T-cell (primary cell): Measurements from ENCODE around the gene ZNF468. TPM values are rescaled to one million over a fixed set of nuclear protein-coding genes. Genes with fewer than 3 reads are reported as not detected.
"Not testable (repeated sequence)": the region's sequence is repeated elsewhere in the genome, so short reads cannot be mapped to it uniquely, and the experiment has no call there.

Experiments used
- ATAC-seq, 4 experiments: fragments of 200-7000 bp in 3 of 4; fragments of 150-1000 bp in 1 of 4; cut with Tn5 transposase; replicated peaks in 1 of 4; 1 replicate in 3 of 4; 2 replicates in 1 of 4; pipeline ENCODE4 v1.10.0; 2021; ENCODE audit warnings: moderate library complexity in 3 of 4, mild to moderate bottlenecking in 2 of 4, moderate number of reproducible peaks in 1 of 4
- CTCF ChIA-PET, 2 donors: fragments of 300-600 bp; sonication (Branson Sonifier 250); formaldehyde crosslinking; loops; one replicate each; lab custom pipeline; 2022; ENCODE audit warnings: antibody characterized with exemption in 2 of 2; lab: Charles Lee
- POLR2A ChIA-PET, 2 donors: fragments of 300-600 bp; sonication (Branson Sonifier 250); formaldehyde crosslinking; loops; one replicate each; lab custom pipeline; 2022; ENCODE audit warnings: antibody characterized with exemption in 2 of 2; lab: Charles Lee
- DNase-seq, 35 experiments: peaks; one replicate each; pipeline versions ENCODE4 v3.0.0 to v3.0.0-alpha.2; 2013 to 2023
- H3K27ac ChIP-seq: one replicate; pipeline ENCODE4 v1.5.1; 2013; ENCODE audit warnings: low read length
- H3K27me3 ChIP-seq, 2 experiments: replicated peaks in 1 of 2; 1 replicate in 1 of 2; 2 replicates in 1 of 2; pipeline versions ENCODE4 v1.6.1 to v1.7.0; 2013; ENCODE audit warnings: low read length in 1 of 2, mixed read lengths in 1 of 2; ENCODE audit not compliant: control insufficient read depth in 2 of 2, insufficient read depth in 2 of 2; ENCODE audit errors: extremely low read depth in 1 of 2
- H3K36me3 ChIP-seq, 2 donors: 1 replicate in 1 of 2; 2 replicates in 1 of 2; pipeline versions ENCODE4 v1.6.1 to v1.7.0; 2013; ENCODE audit warnings: low read length in 1 of 2; ENCODE audit not compliant: control insufficient read depth in 2 of 2, insufficient read depth in 1 of 2; ENCODE audit errors: extremely low read depth in 1 of 2
- H3K4me1 ChIP-seq, 2 experiments: 1 replicate in 1 of 2; 2 replicates in 1 of 2; pipeline versions ENCODE4 v1.6.1 to v1.7.0; 2013; ENCODE audit warnings: low read length in 2 of 2, mixed read lengths in 1 of 2; ENCODE audit not compliant: insufficient read depth in 2 of 2, control insufficient read depth in 1 of 2; ENCODE audit errors: extremely low read depth in 1 of 2
- H3K4me3 ChIP-seq, 2 donors: 1 replicate in 1 of 2; 2 replicates in 1 of 2; pipeline versions ENCODE4 v1.5.1 to v1.7.0; 2013; ENCODE audit warnings: mild to moderate bottlenecking in 2 of 2, low read length in 1 of 2, moderate library complexity in 1 of 2; ENCODE audit not compliant: control insufficient read depth in 1 of 2; ENCODE audit errors: extremely low read depth in 1 of 2
- H3K9me3 ChIP-seq: 2 replicates; pipeline ENCODE4 v1.7.0; 2013
- H3K27ac Mint-ChIP-seq, 2 donors: one replicate each; pipeline ENCODE4 v1.8.0; 2020 to 2021; ENCODE audit warnings: mild to moderate bottlenecking in 2 of 2, mixed read lengths in 2 of 2
- H3K27me3 Mint-ChIP-seq, 2 donors: one replicate each; pipeline ENCODE4 v1.8.0; 2021 to 2022; ENCODE audit warnings: mixed read lengths in 2 of 2
- H3K36me3 Mint-ChIP-seq: one replicate; pipeline ENCODE4 v1.8.0; 2021; ENCODE audit warnings: mixed read lengths
- H3K4me1 Mint-ChIP-seq, 3 donors: one replicate each; pipeline ENCODE4 v1.8.0; 2020 to 2022; ENCODE audit warnings: mixed read lengths in 3 of 3, mild to moderate bottlenecking in 1 of 3
- H3K4me3 Mint-ChIP-seq, 3 donors: one replicate each; pipeline ENCODE4 v1.8.0; 2020 to 2022; ENCODE audit warnings: mild to moderate bottlenecking in 3 of 3, mixed read lengths in 3 of 3, moderate library complexity in 3 of 3
- H3K9me3 Mint-ChIP-seq, 3 donors: one replicate each; pipeline ENCODE4 v1.8.0; 2020 to 2022; ENCODE audit warnings: mixed read lengths in 3 of 3
- WGBS: methylation state at CpG from one replicate; pipeline ENCODE4 v1.1.5; 2013; ENCODE audit warnings: missing lambda C conversion rate; ENCODE audit not compliant: insufficient coverage; 5-methylcytosine and 5-hydroxymethylcytosine counted together
- total RNA-seq, 35 experiments: library from RNA in 6 of 35; stranded (reverse) in 6 of 35; fragments of 120-200 nt in 1 of 35; gene quantifications; one replicate each; pipeline versions ENCODE4 v1.2.1 to v1.2.4 and lab custom pipeline; 2013 to 2026

Gene ZNF468
- total RNA-seq, 5 donors from 2014 or later (not counting 1 experiment from before 2014, with no cell fraction given), result 14.5 to 23.6 (median 18.3) TPM

- H3K27ac Mint-ChIP-seq, DNase-seq, H3K4me1 ChIP-seq, H3K4me3 Mint-ChIP-seq, H3K27me3 Mint-ChIP-seq, CTCF ChIA-PET, ATAC-seq, H3K4me3 ChIP-seq, H3K4me1 Mint-ChIP-seq, H3K9me3 ChIP-seq, POLR2A ChIA-PET, H3K36me3 ChIP-seq, H3K27ac ChIP-seq, H3K27me3 ChIP-seq: not testable (repeated sequence)
- Mint-ChIP-seq H3K36me3 (peaks cover 35% of the 10 kb centered on the region), H3K9me3 (peaks cover 16 to 60% (median 45%) of the 10 kb centered on the region in 3 donors)
- no CpG with 5 or more reads among the region's 1 CpG for WGBS
These were observed 23.1 kb downstream of the ZNF468 start for GRCh38 chr19:52834289-52834688.

DNA sequence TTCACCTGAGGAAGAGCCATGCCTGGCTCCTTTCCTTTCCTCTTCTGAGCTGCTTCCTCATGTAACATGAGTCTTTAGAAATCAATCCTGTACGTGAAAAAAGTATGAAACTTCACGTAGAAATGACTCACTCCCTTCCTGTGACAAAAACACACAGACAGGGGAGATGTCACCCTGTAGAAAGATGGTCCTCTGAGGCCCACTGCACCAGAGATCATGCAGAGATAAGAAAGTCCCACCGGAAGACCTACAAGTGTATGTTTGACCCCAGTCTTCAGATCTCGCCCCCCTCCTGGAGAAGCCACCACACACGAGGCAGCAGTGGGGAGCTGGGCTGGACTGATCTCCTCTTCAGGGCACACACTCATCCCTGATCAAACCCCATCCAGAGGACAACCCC is 23.9 kb downstream of the ZNF468 start:
- H3K27ac Mint-ChIP-seq, result not testable (repeated sequence)

GRCh38 chr19:52829866-52830265 is 27.6 kb downstream of the ZNF468 start:
- H3K4me3 Mint-ChIP-seq, H3K27me3 Mint-ChIP-seq, H3K36me3 ChIP-seq, H3K27ac ChIP-seq, H3K27ac Mint-ChIP-seq, ATAC-seq, H3K4me3 ChIP-seq, H3K9me3 ChIP-seq, H3K27me3 ChIP-seq, DNase-seq, H3K4me1 ChIP-seq, CTCF ChIA-PET, H3K4me1 Mint-ChIP-seq, H3K36me3 Mint-ChIP-seq, POLR2A ChIA-PET: not testable (repeated sequence)
- peaks cover 5 to 35% (median 22%) of the 10 kb centered on the region in 3 donors for H3K9me3 Mint-ChIP-seq
- 94% methylated on average over 3 of the region's 7 CpGs for WGBS

More for the DNA sequence above, 23.9 kb downstream of the ZNF468 start:
- H3K4me1 Mint-ChIP-seq, H3K36me3 ChIP-seq, H3K9me3 ChIP-seq, H3K27me3 ChIP-seq, POLR2A ChIA-PET, ATAC-seq, H3K4me1 ChIP-seq, H3K4me3 ChIP-seq, H3K27me3 Mint-ChIP-seq, H3K4me3 Mint-ChIP-seq, CTCF ChIA-PET: not testable (repeated sequence)
- peak overlapping the region; percentile 35 for H3K27ac ChIP-seq
- peak in 10 of 35 experiments; percentile 1 to 30 (median 20) for DNase-seq
- peaks cover 32% of the 10 kb centered on the region for H3K36me3 Mint-ChIP-seq
- H3K9me3 Mint-ChIP-seq, result peaks cover 16 to 57% (median 43%) of the 10 kb centered on the region in 3 donors
- whole genome bisulfite sequencing, result 76% methylated on average over 3 of the region's 5 CpGs

GRCh38 chr19:52825765-52826164 is 31.7 kb downstream of the ZNF468 start:
- no peak overlapping the region for H3K4me3 Mint-ChIP-seq
- peaks cover 0 to 26% (median 12%) of the 10 kb centered on the region in 3 donors for H3K9me3 Mint-ChIP-seq
- ATAC-seq (no peak), DNase-seq (no peak)
- H3K4me1 Mint-ChIP-seq, result peaks cover 3 to 9% (median 9%) of the 10 kb centered on the region in 3 donors
- ChIA-PET POLR2A (no interaction called here), CTCF (no interaction called here)
- H3K4me1 ChIP-seq, result peaks cover 0 to 5% of the 10 kb centered on the region in 2 experiments
- no peaks in the 10 kb centered on the region for H3K27me3 Mint-ChIP-seq
- H3K36me3 ChIP-seq, result no peaks in the 10 kb centered on the region
- H3K27me3 ChIP-seq, result no peaks in the 10 kb centered on the region
- H3K36me3 Mint-ChIP-seq, result peaks cover 2% of the 10 kb centered on the region
- H3K9me3 ChIP-seq, result no peaks in the 10 kb centered on the region
- H3K27ac Mint-ChIP-seq, result no peak overlapping the region
- no peak overlapping the region for H3K4me3 ChIP-seq
- no CpG with 5 or more reads among the region's 5 CpGs for WGBS
- no peak overlapping the region for H3K27ac ChIP-seq

- Histone ChIP-seq H3K4me1 (peaks cover 0 to 10% of the 10 kb centered on the region in 2 experiments), H3K27me3 (no peaks in the 10 kb centered on the region), H3K4me3 (no peak overlapping the region), H3K9me3 (no peaks in the 10 kb centered on the region), H3K27ac (no peak overlapping the region), H3K36me3 (no peaks in the 10 kb centered on the region)
- ATAC-seq (no peak), DNase-seq (no peak)
- Mint-ChIP-seq H3K27me3 (no peaks in the 10 kb centered on the region), H3K36me3 (peaks cover 10% of the 10 kb centered on the region), H3K9me3 (peaks cover 0 to 22% (median 5%) of the 10 kb centered on the region in 3 donors), H3K4me1 (peaks cover 15 to 26% (median 19%) of the 10 kb centered on the region in 3 donors), H3K27ac (no peak overlapping the region), H3K4me3 (no peak overlapping the region)
- POLR2A ChIA-PET, result no interaction called here
- WGBS, result 96% methylated on average over 4 of the region's 12 CpGs
- CTCF ChIA-PET, result no interaction called here
These were observed 33.7 kb downstream of the ZNF468 start for GRCh38 chr19:52823676-52824075.

GRCh38 chr19:52821204-52821960 is 36.0 kb downstream of the ZNF468 start, which contains the start of gene ZNF28:
Gene ZNF28, minus strand, starts transcription at chr19:52821633. Its CDS starts 3,675 bp downstream, at chr19:52817958.
- under 1% methylated on average over 18 of the region's 44 CpGs for WGBS
- H3K4me3 ChIP-seq, result peak within 1 kb of the TSS; percentile 68 to 82
- H3K36me3 ChIP-seq, result peaks cover 2 to 15% of the 10 kb centered on the region in 2 donors
- H3K27me3 ChIP-seq, CTCF ChIA-PET, H3K9me3 ChIP-seq, POLR2A ChIA-PET, H3K27me3 Mint-ChIP-seq: not testable (repeated sequence)
- peak within 1 kb of the TSS; percentile 80 to 91 for H3K27ac Mint-ChIP-seq
- H3K4me1 Mint-ChIP-seq, result peaks cover 20 to 36% (median 27%) of the 10 kb centered on the region in 3 donors
- ATAC-seq, result peak; percentile 100
- peak within 1 kb of the TSS; percentile 38 for H3K27ac ChIP-seq
- H3K36me3 Mint-ChIP-seq, result peaks cover 29% of the 10 kb centered on the region
- DNase-seq, result peak; percentile 20 to 66 (median 50)
- peak within 1 kb of the TSS; percentile 83 to 93 (median 92) for H3K4me3 Mint-ChIP-seq
- H3K9me3 Mint-ChIP-seq, result peaks cover 0 to 26% (median 8%) of the 10 kb centered on the region in 3 donors
- H3K4me1 ChIP-seq, result peaks cover 0 to 10% of the 10 kb centered on the region in 2 experiments
